Measurements from ENCODE around the gene THBS4.
A peak's percentile ranks its signal among the peaks of the same experiment; 100 is the strongest.

The THBS4 gene

DNA sequence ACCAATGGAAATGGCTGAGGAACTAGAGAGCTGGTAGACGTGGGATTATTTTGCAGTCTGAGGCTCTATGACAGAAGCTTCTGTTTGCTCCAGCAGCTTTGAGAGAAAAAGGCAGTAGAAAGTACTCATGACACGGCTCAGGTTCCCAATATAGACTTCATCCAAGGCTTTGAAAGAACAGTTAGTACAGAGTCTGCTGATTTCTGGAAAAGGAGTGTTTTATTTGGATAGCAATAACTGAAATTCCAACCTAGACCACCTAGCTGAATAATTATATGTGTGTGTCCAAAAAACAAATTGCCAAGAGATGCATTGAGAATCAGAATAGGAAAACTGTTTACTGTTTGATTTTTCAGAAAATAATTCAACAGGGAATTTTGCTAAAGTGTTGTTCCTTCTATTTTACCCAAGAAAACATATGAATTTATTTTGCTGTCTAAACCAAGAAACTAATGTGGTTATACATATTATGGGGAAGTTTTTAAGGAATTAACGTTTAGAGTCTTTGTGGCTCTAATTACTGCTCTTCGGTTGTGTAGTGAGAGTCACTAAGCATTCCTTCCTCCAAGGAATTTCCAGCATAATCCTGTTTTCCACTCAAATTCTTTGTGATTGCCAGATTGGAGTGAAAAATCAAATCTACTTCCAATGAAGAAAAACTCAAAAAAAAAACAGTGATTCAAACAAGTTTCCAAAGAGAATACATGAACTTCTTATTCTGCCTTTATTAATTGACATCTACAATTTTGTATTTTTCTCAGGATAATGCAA, 26.0 kb upstream of the THBS4 start:
- TF ChIP-seq PAX5 (IDR thresholded peaks at IDR 0.05; ENCODE audit: insufficient read depth, low read length, severe bottlenecking) = no peak
- TF ChIP-seq POLR2AphosphoS5 (IDR thresholded peaks at IDR 0.05; ENCODE audit: low read depth, low read length) = no peak
- no peak for TF ChIP-seq POLR2A (IDR thresholded peaks at IDR 0.05; ENCODE audit: low read depth, low read length)
- no peak for TF ChIP-seq TAF1 (IDR thresholded peaks at IDR 0.05; ENCODE audit: low read depth, low read length)
- TF ChIP-seq SPI1 (IDR thresholded peaks at IDR 0.05; ENCODE audit: low read depth, low read length) = no peak
- no peak for TF ChIP-seq POU2F2 (IDR thresholded peaks at IDR 0.05; ENCODE audit: low read depth, low read length)
- DNase-seq (ENCODE audit: insufficient read length, low spot score) (no peak), FAIRE-seq (no peak)

DNA sequence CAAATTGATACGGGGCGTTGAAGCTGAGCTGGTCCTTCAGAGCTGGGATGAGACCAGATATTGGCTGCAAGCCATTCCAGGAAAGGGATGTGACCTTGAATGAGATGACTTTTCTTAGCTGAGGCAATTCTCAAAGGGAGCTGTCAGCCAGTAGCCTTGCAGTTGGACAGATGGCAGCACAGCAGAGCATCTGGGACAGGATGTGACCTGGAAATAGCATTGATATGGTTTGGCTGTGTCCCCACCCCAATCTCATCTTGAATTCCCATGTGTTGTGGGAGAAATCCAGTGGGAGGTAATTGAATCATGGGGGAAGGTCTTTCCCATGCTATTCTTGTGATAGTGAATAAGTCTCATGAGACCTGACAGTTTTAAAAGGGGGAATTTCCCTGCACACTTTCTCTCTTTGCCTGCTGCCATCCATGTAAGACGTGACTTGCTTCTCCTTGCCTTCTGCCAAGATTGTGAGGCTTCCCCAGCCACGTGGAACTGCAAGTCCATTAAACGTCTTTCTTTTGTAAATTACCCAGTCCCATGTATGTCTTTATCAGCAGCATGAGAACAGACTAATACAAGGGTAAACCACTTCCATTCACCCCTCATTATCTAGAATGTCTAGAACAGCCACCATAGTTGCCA, 24.3 kb upstream of the THBS4 start:
- no peak for FAIRE-seq
- TF ChIP-seq POLR2AphosphoS5 (IDR thresholded peaks at IDR 0.05; ENCODE audit: low read depth, low read length) (no peak), SPI1 (IDR thresholded peaks at IDR 0.05; ENCODE audit: low read depth, low read length) (no peak), POLR2A (IDR thresholded peaks at IDR 0.05; ENCODE audit: low read depth, low read length) (no peak), TAF1 (IDR thresholded peaks at IDR 0.05; ENCODE audit: low read depth, low read length) (no peak), PAX5 (IDR thresholded peaks at IDR 0.05; ENCODE audit: insufficient read depth, low read length, severe bottlenecking) (no peak), POU2F2 (IDR thresholded peaks at IDR 0.05; ENCODE audit: low read depth, low read length) (no peak)
- DNase-seq (ENCODE audit: insufficient read length, low spot score) = no peak

DNA sequence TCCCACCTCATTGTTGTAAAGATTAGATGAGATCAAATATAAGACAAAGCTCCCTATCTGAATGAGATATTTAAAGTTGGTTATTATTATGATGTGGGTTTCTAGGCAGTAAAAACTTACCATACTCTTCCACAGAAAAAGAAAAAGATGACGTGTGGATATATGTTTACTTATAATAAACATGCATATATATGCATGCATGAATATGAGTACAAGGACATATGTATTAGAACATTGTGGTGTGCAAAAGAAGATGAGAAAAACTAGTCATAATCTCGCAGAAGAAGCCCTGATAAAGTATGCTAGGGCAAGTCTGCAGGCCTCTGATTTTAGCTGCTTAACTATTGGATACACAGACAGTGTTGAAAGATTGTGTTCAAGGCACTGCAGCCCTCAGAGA, 10.1 kb upstream of the THBS4 start:
- no peak for FAIRE-seq
- DNase-seq (ENCODE audit: insufficient read length, low spot score) = no peak
- TF ChIP-seq POLR2AphosphoS5 (IDR thresholded peaks at IDR 0.05; ENCODE audit: low read depth, low read length) (no peak), POLR2A (IDR thresholded peaks at IDR 0.05; ENCODE audit: low read depth, low read length) (no peak), PAX5 (IDR thresholded peaks at IDR 0.05; ENCODE audit: insufficient read depth, low read length, severe bottlenecking) (no peak), SPI1 (IDR thresholded peaks at IDR 0.05; ENCODE audit: low read depth, low read length) (no peak), POU2F2 (IDR thresholded peaks at IDR 0.05; ENCODE audit: low read depth, low read length) (no peak)

DNA sequence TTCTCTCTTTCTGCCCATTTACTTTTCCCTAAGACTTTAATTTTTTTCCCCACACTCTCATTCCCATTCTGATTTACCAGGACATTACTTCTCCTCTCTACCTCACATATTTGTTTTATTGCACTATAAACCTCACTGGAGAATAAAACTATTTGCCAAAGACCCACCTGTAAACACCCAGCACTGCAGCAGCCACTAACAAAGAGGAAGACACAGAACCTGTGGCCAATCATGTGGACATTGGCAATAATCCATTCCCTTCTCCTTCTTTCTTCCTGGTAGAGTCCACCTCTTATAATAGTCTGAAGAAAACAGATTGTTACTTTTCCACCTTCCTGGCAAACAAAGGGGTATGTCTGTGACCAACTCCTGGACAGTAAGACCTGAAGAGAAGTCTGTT, 8.3 kb upstream of the THBS4 start:
- FAIRE-seq (no peak), DNase-seq (ENCODE audit: insufficient read length, low spot score) (no peak)
- TF ChIP-seq POU2F2 (IDR thresholded peaks at IDR 0.05; ENCODE audit: low read depth, low read length) = no peak
- no peak for TF ChIP-seq POLR2AphosphoS5 (IDR thresholded peaks at IDR 0.05; ENCODE audit: low read depth, low read length)
- TF ChIP-seq TAF1 (IDR thresholded peaks at IDR 0.05; ENCODE audit: low read depth, low read length) = no peak
- no peak for TF ChIP-seq POLR2A (IDR thresholded peaks at IDR 0.05; ENCODE audit: low read depth, low read length)
- TF ChIP-seq SPI1 (IDR thresholded peaks at IDR 0.05; ENCODE audit: low read depth, low read length) = no peak
- TF ChIP-seq PAX5 (IDR thresholded peaks at IDR 0.05; ENCODE audit: insufficient read depth, low read length, severe bottlenecking) = no peak

DNA sequence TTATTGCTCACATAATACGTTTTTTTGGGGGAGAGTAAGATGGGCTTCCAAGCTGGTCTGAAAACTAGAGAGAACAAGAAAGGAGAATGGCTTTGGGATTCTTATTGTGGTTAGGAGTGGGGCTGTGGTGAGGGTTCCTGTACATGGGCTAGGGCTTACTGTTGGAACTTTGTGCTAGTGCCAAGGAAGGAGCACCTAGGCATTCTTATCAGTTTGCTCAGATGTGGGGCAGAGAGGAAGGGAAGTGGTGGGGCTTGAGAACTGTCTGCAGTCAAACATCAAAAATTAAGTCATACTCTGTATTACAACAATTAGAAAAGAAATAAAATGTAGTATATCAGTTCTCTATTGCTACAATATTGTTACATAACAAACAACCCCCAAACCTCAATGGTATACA, 4.0 kb upstream of the THBS4 start:
- no peak for TF ChIP-seq PAX5 (IDR thresholded peaks at IDR 0.05; ENCODE audit: insufficient read depth, low read length, severe bottlenecking)
- TF ChIP-seq SPI1 (IDR thresholded peaks at IDR 0.05; ENCODE audit: low read depth, low read length) = no peak
- TF ChIP-seq POLR2AphosphoS5 (IDR thresholded peaks at IDR 0.05; ENCODE audit: low read depth, low read length) = no peak
- TF ChIP-seq TAF1 (IDR thresholded peaks at IDR 0.05; ENCODE audit: low read depth, low read length) = no peak
- TF ChIP-seq POLR2A (IDR thresholded peaks at IDR 0.05; ENCODE audit: low read depth, low read length) = no peak
- TF ChIP-seq POU2F2 (IDR thresholded peaks at IDR 0.05; ENCODE audit: low read depth, low read length) = no peak

DNA sequence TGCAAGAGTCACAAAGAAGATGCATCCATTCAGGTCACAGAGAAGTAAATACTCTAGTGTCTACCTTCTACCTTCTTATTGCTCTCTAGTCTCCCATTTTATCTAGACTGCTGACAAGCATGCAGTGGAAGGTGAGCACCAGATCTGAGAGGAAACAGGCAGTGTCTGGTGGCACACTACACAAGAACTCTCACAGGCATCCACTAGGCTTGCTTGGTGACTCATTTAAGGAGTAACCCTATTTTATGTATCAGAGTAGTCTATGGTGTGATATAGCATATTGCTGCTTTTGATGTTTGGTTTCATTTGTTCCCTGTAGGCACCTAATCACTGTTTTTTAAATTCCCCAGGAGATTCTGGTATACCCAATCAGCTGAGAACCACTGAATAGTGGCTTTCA, 1.6 kb upstream of the THBS4 start:
- DNase-seq (ENCODE audit: insufficient read length, low spot score) (no peak), FAIRE-seq (no peak)
- TF ChIP-seq SPI1 (IDR thresholded peaks at IDR 0.05; ENCODE audit: low read depth, low read length) = no peak
- TF ChIP-seq POU2F2 (IDR thresholded peaks at IDR 0.05; ENCODE audit: low read depth, low read length) = no peak
- TF ChIP-seq TAF1 (IDR thresholded peaks at IDR 0.05; ENCODE audit: low read depth, low read length) = no peak
- no peak for TF ChIP-seq POLR2A (IDR thresholded peaks at IDR 0.05; ENCODE audit: low read depth, low read length)
- TF ChIP-seq POLR2AphosphoS5 (IDR thresholded peaks at IDR 0.05; ENCODE audit: low read depth, low read length) = no peak
- TF ChIP-seq PAX5 (IDR thresholded peaks at IDR 0.05; ENCODE audit: insufficient read depth, low read length, severe bottlenecking) = no peak

More for the DNA sequence above, 4.0 kb upstream of the THBS4 start:
- DNase-seq (ENCODE audit: insufficient read length, low spot score) (no peak), FAIRE-seq (no peak)

DNA sequence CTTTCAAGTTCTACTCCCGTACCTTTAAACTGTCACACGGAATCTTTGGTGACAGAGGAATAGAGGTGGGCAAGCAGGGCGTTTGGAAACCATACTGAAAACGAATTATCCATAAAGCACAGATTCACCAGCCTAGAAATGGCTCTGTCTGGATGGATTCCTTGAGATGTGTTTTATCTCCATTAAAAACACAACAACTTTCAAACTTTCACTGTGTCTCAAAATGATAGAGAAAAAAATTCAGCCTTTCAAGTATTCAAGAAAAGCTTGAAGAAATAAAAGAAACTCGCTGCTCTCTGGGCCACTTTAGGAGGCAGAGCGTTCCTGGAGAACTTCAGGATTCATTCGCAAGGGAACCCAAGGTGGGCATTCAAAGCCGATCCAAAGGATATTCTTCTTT, 589 bp upstream of the THBS4 start:
- FAIRE-seq (no peak), DNase-seq (ENCODE audit: insufficient read length, low spot score) (no peak)
- TF ChIP-seq POU2F2 (IDR thresholded peaks at IDR 0.05; ENCODE audit: low read depth, low read length) (no peak), POLR2AphosphoS5 (IDR thresholded peaks at IDR 0.05; ENCODE audit: low read depth, low read length) (no peak), TAF1 (IDR thresholded peaks at IDR 0.05; ENCODE audit: low read depth, low read length) (no peak), SPI1 (IDR thresholded peaks at IDR 0.05; ENCODE audit: low read depth, low read length) (no peak), POLR2A (IDR thresholded peaks at IDR 0.05; ENCODE audit: low read depth, low read length) (no peak), PAX5 (IDR thresholded peaks at IDR 0.05; ENCODE audit: insufficient read depth, low read length, severe bottlenecking) (no peak)

DNA sequence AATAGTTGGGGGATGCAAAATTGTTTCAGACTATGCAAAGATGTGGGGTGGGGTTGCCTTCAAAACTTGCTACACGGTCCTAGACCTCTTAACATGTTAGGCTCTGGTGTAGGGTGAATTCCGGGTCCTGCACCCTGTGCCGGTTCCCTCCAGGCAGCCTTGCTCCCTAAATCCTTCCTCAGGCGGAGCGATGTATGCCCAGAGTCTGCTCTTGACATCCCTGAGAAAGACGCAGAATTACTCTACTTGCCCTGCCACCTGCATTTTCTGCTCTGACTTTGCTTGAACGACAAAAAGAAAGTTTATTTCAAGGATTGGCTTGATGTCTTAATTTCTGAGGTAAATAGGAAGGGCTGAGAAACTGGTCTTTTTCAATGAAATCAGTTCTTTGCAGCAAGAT, 691 bp downstream of the THBS4 start:
- no peak for TF ChIP-seq SPI1 (IDR thresholded peaks at IDR 0.05; ENCODE audit: low read depth, low read length)
- TF ChIP-seq POU2F2 (IDR thresholded peaks at IDR 0.05; ENCODE audit: low read depth, low read length) = no peak
- TF ChIP-seq POLR2AphosphoS5 (IDR thresholded peaks at IDR 0.05; ENCODE audit: low read depth, low read length) = no peak
- DNase-seq (ENCODE audit: insufficient read length, low spot score) (no peak), FAIRE-seq (no peak)

DNA sequence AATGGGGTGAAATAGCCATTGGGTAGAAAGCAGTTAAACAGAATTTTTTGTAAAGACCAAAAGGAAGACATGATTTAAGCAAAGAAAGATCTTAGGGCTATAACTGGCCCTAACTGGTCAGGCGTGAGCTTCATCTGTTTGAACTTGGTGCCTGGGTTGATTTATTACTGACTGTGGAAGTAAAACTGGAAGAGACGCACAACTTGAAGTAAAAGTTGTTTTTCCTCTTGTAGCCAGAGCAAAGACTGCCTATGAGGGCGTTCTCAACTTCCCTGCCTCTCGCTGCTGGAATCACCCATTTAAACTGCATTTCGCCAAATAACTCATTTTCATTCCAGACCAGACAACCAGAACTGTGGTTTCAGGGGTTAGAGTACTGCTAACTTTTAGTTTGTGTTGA, 1.5 kb downstream of the THBS4 start:
- FAIRE-seq = peak; percentile 35
- no peak for TF ChIP-seq POU2F2 (IDR thresholded peaks at IDR 0.05; ENCODE audit: low read depth, low read length)
- TF ChIP-seq PAX5 (IDR thresholded peaks at IDR 0.05; ENCODE audit: insufficient read depth, low read length, severe bottlenecking) = no peak
- TF ChIP-seq TAF1 (IDR thresholded peaks at IDR 0.05; ENCODE audit: low read depth, low read length) = no peak
- no peak for TF ChIP-seq POLR2A (IDR thresholded peaks at IDR 0.05; ENCODE audit: low read depth, low read length)
- TF ChIP-seq SPI1 (IDR thresholded peaks at IDR 0.05; ENCODE audit: low read depth, low read length) = no peak
- no peak for TF ChIP-seq POLR2AphosphoS5 (IDR thresholded peaks at IDR 0.05; ENCODE audit: low read depth, low read length)
- no peak for DNase-seq (ENCODE audit: insufficient read length, low spot score)
